Stimulated activated CD8-positive, alpha-beta memory T cell treated with anti-CD3 and anti-CD28 coated beads, Interleukin-4, amount 100 ng/mL, for 4 hours (primary cell): Measurements from ENCODE around the gene SLC35F3.
A peak's percentile ranks its signal among the peaks of the same experiment; 100 is the strongest.
"Not testable (repeated sequence)": the region's sequence is repeated elsewhere in the genome, so short reads cannot be mapped to it uniquely, and the experiment has no call there.

Experiments
- DNase-seq, 2 donors: peaks; one replicate each; pipeline ENCODE4 v3.0.0-alpha.2; 2020; ENCODE audit warnings: low read depth in 2 of 2, low spot score in 1 of 2

Gene SLC35F3

GRCh38 chr1:234280500-234280899 lies 376.0 kb downstream of the SLC35F3 start:
- DNase-seq: no peak

- DNase-seq: no peak
These were observed 377.5 kb downstream of the SLC35F3 start for GRCh38 chr1:234281826-234282489.

GRCh38 chr1:234286206-234286605 lies 381.7 kb downstream of the SLC35F3 start:
- no peak for DNase-seq

GRCh38 chr1:234288946-234289345 lies 384.5 kb downstream of the SLC35F3 start:
- DNase-seq: no peak

GRCh38 chr1:234289538-234290305 lies 385.2 kb downstream of the SLC35F3 start:
- DNase-seq: no peak

GRCh38 chr1:234292011-234292410 lies 387.5 kb downstream of the SLC35F3 start:
- no peak for DNase-seq

- no peak for DNase-seq
These were observed 388.1 kb downstream of the SLC35F3 start for GRCh38 chr1:234292548-234292947.

GRCh38 chr1:234294109-234294817 lies 389.8 kb downstream of the SLC35F3 start:
- no peak for DNase-seq

GRCh38 chr1:234295068-234295467 lies 390.6 kb downstream of the SLC35F3 start:
- no peak for DNase-seq

GRCh38 chr1:234295626-234296025 lies 391.1 kb downstream of the SLC35F3 start:
- DNase-seq: no peak

- no peak for DNase-seq
These were observed 392.0 kb downstream of the SLC35F3 start for GRCh38 chr1:234296496-234296895.

- no peak for DNase-seq
These were observed 393.2 kb downstream of the SLC35F3 start for GRCh38 chr1:234297668-234298067.

- no peak for DNase-seq
These were observed 395.6 kb downstream of the SLC35F3 start for GRCh38 chr1:234300096-234300495.

- DNase-seq: not testable (repeated sequence)
These were observed 397.2 kb downstream of the SLC35F3 start for GRCh38 chr1:234301663-234302062.

GRCh38 chr1:234302354-234302962 lies 398.0 kb downstream of the SLC35F3 start:
- DNase-seq: no peak

GRCh38 chr1:234303231-234303630 lies 398.8 kb downstream of the SLC35F3 start:
- DNase-seq: no peak

- no peak for DNase-seq
These were observed 403.2 kb downstream of the SLC35F3 start for GRCh38 chr1:234307726-234308125.

- no peak for DNase-seq
These were observed 404.7 kb downstream of the SLC35F3 start for GRCh38 chr1:234309243-234309597.

GRCh38 chr1:234309598-234310459 lies 405.4 kb downstream of the SLC35F3 start:
- peak; percentile 31 to 43 for DNase-seq

GRCh38 chr1:234310460-234310817 lies 406.0 kb downstream of the SLC35F3 start:
- no peak for DNase-seq

GRCh38 chr1:234311414-234311813 lies 406.9 kb downstream of the SLC35F3 start:
- DNase-seq: no peak
